OCI-LY1 (cell line): ENCODE results near the gene MRAS.

Source experiments
- H2AFZ ChIP-seq: fragments of 200-600 bp; sonication (generic), shearing (Covaris generic); 2 replicates; pipeline ENCODE4 v1.6.0; 2014; ENCODE audit warnings: antibody characterized with exemption, mild to moderate bottlenecking, low read length
- H3F3A ChIP-seq: fragments of 200-600 bp; sonication (generic), shearing (Covaris generic); 2 replicates; pipeline ENCODE4 v1.6.0; 2014; ENCODE audit warnings: mild to moderate bottlenecking, antibody characterized with exemption, low read length, moderate library complexity; ENCODE audit not compliant: insufficient read depth
- H3K27ac ChIP-seq: fragments of 200-600 bp; sonication (generic); 2 replicates; pipeline ENCODE4 v1.5.1; 2014; ENCODE audit warnings: low read length, mixed run types, mild to moderate bottlenecking, low read depth; ENCODE audit not compliant: poor library complexity, severe bottlenecking
- H3K27me3 ChIP-seq: fragments of 200-600 bp; sonication (generic); 2 replicates; pipeline ENCODE4 v1.6.0; 2014; ENCODE audit warnings: antibody characterized with exemption, mild to moderate bottlenecking, low read length, moderate library complexity; ENCODE audit not compliant: insufficient read depth
- H3K36me3 ChIP-seq: fragments of 200-600 bp; sonication (generic); 2 replicates; pipeline ENCODE4 v1.6.1; 2014; ENCODE audit warnings: mild to moderate bottlenecking, antibody characterized with exemption, low read length, moderate library complexity, mixed read lengths; ENCODE audit not compliant: insufficient read depth
- H3K4me1 ChIP-seq: fragments of 200-600 bp; sonication (generic); 2 replicates; pipeline ENCODE4 v1.5.1; 2014; ENCODE audit warnings: mild to moderate bottlenecking, low read length, moderate library complexity; ENCODE audit not compliant: insufficient read depth, severe bottlenecking
- H3K4me2 ChIP-seq: fragments of 200-600 bp; sonication (generic), shearing (Covaris generic); 2 replicates; pipeline ENCODE4 v1.6.1; 2014; ENCODE audit warnings: low read length
- H3K4me3 ChIP-seq: fragments of 200-600 bp; sonication (generic); 2 replicates; pipeline ENCODE4 v1.5.1; 2014; ENCODE audit warnings: low read length, low read depth, mild to moderate bottlenecking, mixed read lengths; ENCODE audit not compliant: poor library complexity, severe bottlenecking
- H3K79me2 ChIP-seq: fragments of 200-600 bp; shearing (Covaris generic); 2 replicates; pipeline ENCODE4 v1.6.1; 2016; ENCODE audit warnings: mixed run types, low read length, mixed read lengths; ENCODE audit not compliant: insufficient read depth
- H3K9ac ChIP-seq: fragments of 200-600 bp; sonication (generic), shearing (Covaris generic); 2 replicates; pipeline ENCODE4 v1.6.1; 2014; ENCODE audit warnings: mild to moderate bottlenecking, low read length, mixed read lengths
- H3K9me2 ChIP-seq: fragments of 200-600 bp; sonication (generic), shearing (Covaris generic); 2 replicates; pipeline ENCODE4 v1.6.1; 2014; ENCODE audit warnings: low read depth, mild to moderate bottlenecking, low read length, mixed read lengths
- H3K9me3 ChIP-seq: fragments of 200-600 bp; shearing (Covaris generic); 2 replicates; pipeline ENCODE4 v1.6.1; 2014; ENCODE audit warnings: low read length, mixed read lengths
- H4K20me1 ChIP-seq: fragments of 200-600 bp; sonication (generic), shearing (Covaris generic); 2 replicates; pipeline ENCODE4 v1.6.0; 2016; ENCODE audit warnings: mild to moderate bottlenecking, low read length; ENCODE audit not compliant: insufficient read depth
- CTCF ChIP-seq: fragments of 200-600 bp; sonication (generic), shearing (Covaris generic); IDR thresholded peaks from 2 replicates; pipeline ENCODE4 v1.5.1; 2017; ENCODE audit warnings: mild to moderate bottlenecking, antibody characterized with exemption, low read length, moderate library complexity, mixed read lengths
- EZH2 ChIP-seq: fragments of 200-600 bp; sonication (generic), shearing (Covaris generic); IDR thresholded peaks from 2 replicates; pipeline ENCODE4 v1.8.0; 2017; ENCODE audit warnings: borderline replicate concordance, mixed run types, mild to moderate bottlenecking, antibody characterized with exemption, low read length, moderate library complexity, mixed read lengths

The MRAS gene

GRCh38 chr3:138367326-138367850 lies 19.0 kb downstream of the MRAS start:
- H3K9me2 ChIP-seq, result no peaks in the 10 kb centered on the region
- no peaks in the 10 kb centered on the region for H3K9me3 ChIP-seq
- no peak overlapping the region for H2AFZ ChIP-seq
- no peaks in the 10 kb centered on the region for H3K79me2 ChIP-seq
- H3K4me2 ChIP-seq, result no peak overlapping the region
- peaks cover 4% of the 10 kb centered on the region; the same call in 1 of the 2 replicates for H3K27me3 ChIP-seq
- H4K20me1 ChIP-seq, result no peaks in the 10 kb centered on the region
- peaks cover 10% of the 10 kb centered on the region for H3K4me1 ChIP-seq
- TF ChIP-seq EZH2 (no peak), CTCF (no peak)
- H3K9ac ChIP-seq, result no peak overlapping the region
- H3K36me3 ChIP-seq, result no peaks in the 10 kb centered on the region
- no peaks in the 10 kb centered on the region for H3F3A ChIP-seq
- no peak overlapping the region for H3K4me3 ChIP-seq
- no peak overlapping the region for H3K27ac ChIP-seq

GRCh38 chr3:138367911-138368310 lies 19.5 kb downstream of the MRAS start:
- Histone ChIP-seq H3K9me3 (no peaks in the 10 kb centered on the region), H3K79me2 (no peaks in the 10 kb centered on the region), H3K9ac (no peak overlapping the region), H4K20me1 (no peaks in the 10 kb centered on the region), H3K27me3 (peaks cover 5% of the 10 kb centered on the region; the same call in 1 of the 2 replicates), H3K4me1 (peaks cover 10% of the 10 kb centered on the region), H3K4me3 (no peak overlapping the region), H2AFZ (no peak overlapping the region), H3K9me2 (no peaks in the 10 kb centered on the region), H3K4me2 (no peak overlapping the region), H3K27ac (no peak overlapping the region), H3K36me3 (no peaks in the 10 kb centered on the region), H3F3A (no peaks in the 10 kb centered on the region)
- TF ChIP-seq EZH2 (no peak), CTCF (no peak)

- Histone ChIP-seq H4K20me1 (no peaks in the 10 kb centered on the region), H3K79me2 (no peaks in the 10 kb centered on the region), H3K4me2 (no peak overlapping the region), H3K36me3 (no peaks in the 10 kb centered on the region), H3K27ac (no peak overlapping the region), H3F3A (no peaks in the 10 kb centered on the region), H3K4me1 (peaks cover 10% of the 10 kb centered on the region), H3K9me3 (no peaks in the 10 kb centered on the region), H3K4me3 (no peak overlapping the region), H2AFZ (no peak overlapping the region), H3K9me2 (no peaks in the 10 kb centered on the region), H3K9ac (no peak overlapping the region), H3K27me3 (peaks cover 7% of the 10 kb centered on the region; the same call in 1 of the 2 replicates)
- no peak for TF ChIP-seq CTCF
- TF ChIP-seq EZH2, result no peak
Observed at GRCh38 chr3:138369151-138369900, 20.9 kb downstream of the MRAS start.
